GM21367 (cell line): ENCODE data around the gene HOTAIR.

Source experiments
- ATAC-seq: cut with Tn5 transposase; IDR thresholded peaks from one replicate; pipeline ENCODE4 v1.9.1; 2021; ENCODE audit not compliant: unreplicated experiment

HOTAIR gene

GRCh38 chr12:53974084-53975063, at the start of gene HOTAIR:
Gene HOTAIR, minus strand, starts transcription at chr12:53974954.
- ATAC-seq, result no peak

- ATAC-seq, result no peak
Measured at GRCh38 chr12:54024127-54024526, 49.4 kb upstream of the HOTAIR start.

GRCh38 chr12:54022960-54023884, 48.5 kb upstream of the HOTAIR start:
- ATAC-seq, result no peak

GRCh38 chr12:54021432-54022013, 46.8 kb upstream of the HOTAIR start:
- ATAC-seq, result no peak

- no peak for ATAC-seq
Measured at GRCh38 chr12:54020591-54021405, 46.0 kb upstream of the HOTAIR start.

- no peak for ATAC-seq
Measured at GRCh38 chr12:54019924-54020590, 45.3 kb upstream of the HOTAIR start.

- no peak for ATAC-seq
Measured at GRCh38 chr12:54019091-54019811, 44.5 kb upstream of the HOTAIR start.

GRCh38 chr12:54018468-54018984, 43.8 kb upstream of the HOTAIR start:
- ATAC-seq, result no peak

- peak; percentile 64 for ATAC-seq
Measured at GRCh38 chr12:54017878-54018467, 43.2 kb upstream of the HOTAIR start.

- peak; percentile 18 for ATAC-seq
Measured at GRCh38 chr12:54017027-54017788, 42.5 kb upstream of the HOTAIR start.

GRCh38 chr12:54016478-54016964, 41.8 kb upstream of the HOTAIR start:
- no peak for ATAC-seq

GRCh38 chr12:54016051-54016450, 41.3 kb upstream of the HOTAIR start:
- no peak for ATAC-seq

GRCh38 chr12:54015018-54015931, 40.5 kb upstream of the HOTAIR start:
- ATAC-seq, result no peak

- ATAC-seq, result no peak
Measured at GRCh38 chr12:54014377-54015017, 39.7 kb upstream of the HOTAIR start.

- ATAC-seq, result no peak
Measured at GRCh38 chr12:54012631-54013409, 38.1 kb upstream of the HOTAIR start.
